ENCODE measurements around the gene NLK. TPM values are rescaled to one million over a fixed set of nuclear protein-coding genes. Genes with fewer than 3 reads are reported as not detected.

Gene NLK
- total and polyA plus RNA-seq, 2 of the 13 experiments (the other 11 are each of a cell fraction or from before 2014, with no cell fraction given): 13.4 to 14.6 TPM

DNA sequence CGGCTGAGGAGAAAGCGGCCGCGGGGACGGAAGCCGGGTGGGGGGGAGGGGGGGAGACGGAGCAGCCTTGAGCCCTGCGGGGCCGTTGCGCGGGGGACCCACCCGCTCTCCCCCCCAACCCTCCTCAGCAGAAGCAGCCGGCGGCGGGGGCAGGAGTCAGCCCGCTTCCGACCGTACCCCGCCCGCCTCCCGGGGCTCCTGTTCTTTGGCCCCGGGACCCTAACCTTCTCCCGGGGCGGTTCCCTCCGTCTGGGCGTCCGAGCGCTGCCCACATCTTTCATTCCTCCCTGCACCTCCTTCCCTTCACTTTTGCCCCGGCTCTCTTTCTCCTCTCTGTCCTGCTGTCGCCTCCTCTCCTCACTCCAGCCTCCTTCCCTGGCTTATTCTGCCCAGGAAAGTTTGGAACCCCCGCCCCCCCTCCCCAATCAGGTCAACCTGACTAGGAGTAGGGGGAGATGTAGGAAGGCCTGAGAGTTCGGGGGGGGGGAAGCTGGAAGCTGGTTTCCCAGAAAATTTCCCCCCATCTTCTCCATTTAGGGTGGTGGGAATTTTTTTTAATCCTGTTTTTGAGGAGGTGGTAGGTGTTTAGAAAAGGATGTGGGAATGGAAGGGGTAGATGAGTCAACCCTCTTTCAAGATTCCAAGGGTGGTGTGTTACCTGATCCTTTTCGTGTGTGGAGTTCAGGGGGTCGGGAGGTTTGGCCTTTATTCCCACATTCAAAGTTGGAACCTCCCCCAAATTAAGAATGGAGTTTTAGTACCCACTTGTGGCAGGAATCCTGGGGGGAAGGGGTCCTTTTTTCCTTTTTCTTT, 427 bp upstream of the NLK start (continued):
- TF ChIP-seq, protein P1, sequence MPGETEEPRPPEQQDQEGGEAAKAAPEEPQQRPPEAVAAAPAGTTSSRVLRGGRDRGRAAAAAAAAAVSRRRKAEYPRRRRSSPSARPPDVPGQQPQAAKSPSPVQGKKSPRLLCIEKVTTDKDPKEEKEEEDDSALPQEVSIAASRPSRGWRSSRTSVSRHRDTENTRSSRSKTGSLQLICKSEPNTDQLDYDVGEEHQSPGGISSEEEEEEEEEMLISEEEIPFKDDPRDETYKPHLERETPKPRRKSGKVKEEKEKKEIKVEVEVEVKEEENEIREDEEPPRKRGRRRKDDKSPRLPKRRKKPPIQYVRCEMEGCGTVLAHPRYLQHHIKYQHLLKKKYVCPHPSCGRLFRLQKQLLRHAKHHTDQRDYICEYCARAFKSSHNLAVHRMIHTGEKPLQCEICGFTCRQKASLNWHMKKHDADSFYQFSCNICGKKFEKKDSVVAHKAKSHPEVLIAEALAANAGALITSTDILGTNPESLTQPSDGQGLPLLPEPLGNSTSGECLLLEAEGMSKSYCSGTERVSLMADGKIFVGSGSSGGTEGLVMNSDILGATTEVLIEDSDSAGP (CRISPR knock-in tag; IDR thresholded peaks at IDR 0.05; ENCODE audit: borderline replicate concordance): no peak
- TF ChIP-seq MAFF (IDR thresholded peaks at IDR 0.05; ENCODE audit: low read depth, low read length) (no peak), SIN3A (IDR thresholded peaks at IDR 0.05; ENCODE audit: borderline replicate concordance, low read depth, low read length) (0 out of 2 replicates have a peak, but pooled peaks have one; percentile 2), CEBPB (IDR thresholded peaks at IDR 0.05; ENCODE audit: borderline replicate concordance, low read depth, low read length) (no peak), HNRNPK (IDR thresholded peaks at IDR 0.05; ENCODE audit: low read depth, low read length, poor library complexity, severe bottlenecking) (peak; percentile 33), ZSCAN31 (CRISPR knock-in tag; IDR thresholded peaks at IDR 0.05; ENCODE audit: low read depth) (no peak), PAF1 (CRISPR knock-in tag; IDR thresholded peaks at IDR 0.05) (no peak), ZFP41 (CRISPR knock-in tag; IDR thresholded peaks at IDR 0.05; ENCODE audit: borderline replicate concordance) (no peak), TARDBP (CRISPR knock-in tag; IDR thresholded peaks at IDR 0.05) (no peak), ZNF883 (CRISPR knock-in tag; IDR thresholded peaks at IDR 0.05; ENCODE audit: not compliant biosample characterization) (no peak), SETDB1 (CRISPR knock-in tag; IDR thresholded peaks at IDR 0.05; ENCODE audit: borderline replicate concordance) (no peak), GZF1 (CRISPR knock-in tag; IDR thresholded peaks at IDR 0.05) (0 out of 2 replicates have a peak, but pooled peaks have one; percentile 13), ZNF607 (CRISPR knock-in tag; IDR thresholded peaks at IDR 0.05; ENCODE audit: borderline replicate concordance) (0 out of 2 replicates have a peak, but pooled peaks have one; percentile 1)
- TF ChIP-seq, protein P2, sequence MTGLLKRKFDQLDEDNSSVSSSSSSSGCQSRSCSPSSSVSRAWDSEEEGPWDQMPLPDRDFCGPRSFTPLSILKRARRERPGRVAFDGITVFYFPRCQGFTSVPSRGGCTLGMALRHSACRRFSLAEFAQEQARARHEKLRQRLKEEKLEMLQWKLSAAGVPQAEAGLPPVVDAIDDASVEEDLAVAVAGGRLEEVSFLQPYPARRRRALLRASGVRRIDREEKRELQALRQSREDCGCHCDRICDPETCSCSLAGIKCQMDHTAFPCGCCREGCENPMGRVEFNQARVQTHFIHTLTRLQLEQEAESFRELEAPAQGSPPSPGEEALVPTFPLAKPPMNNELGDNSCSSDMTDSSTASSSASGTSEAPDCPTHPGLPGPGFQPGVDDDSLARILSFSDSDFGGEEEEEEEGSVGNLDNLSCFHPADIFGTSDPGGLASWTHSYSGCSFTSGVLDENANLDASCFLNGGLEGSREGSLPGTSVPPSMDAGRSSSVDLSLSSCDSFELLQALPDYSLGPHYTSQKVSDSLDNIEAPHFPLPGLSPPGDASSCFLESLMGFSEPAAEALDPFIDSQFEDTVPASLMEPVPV (CRISPR knock-in tag; IDR thresholded peaks at IDR 0.05): 0 out of 2 replicates have a peak, but pooled peaks have one; percentile 8
- TF ChIP-seq, protein P3, sequence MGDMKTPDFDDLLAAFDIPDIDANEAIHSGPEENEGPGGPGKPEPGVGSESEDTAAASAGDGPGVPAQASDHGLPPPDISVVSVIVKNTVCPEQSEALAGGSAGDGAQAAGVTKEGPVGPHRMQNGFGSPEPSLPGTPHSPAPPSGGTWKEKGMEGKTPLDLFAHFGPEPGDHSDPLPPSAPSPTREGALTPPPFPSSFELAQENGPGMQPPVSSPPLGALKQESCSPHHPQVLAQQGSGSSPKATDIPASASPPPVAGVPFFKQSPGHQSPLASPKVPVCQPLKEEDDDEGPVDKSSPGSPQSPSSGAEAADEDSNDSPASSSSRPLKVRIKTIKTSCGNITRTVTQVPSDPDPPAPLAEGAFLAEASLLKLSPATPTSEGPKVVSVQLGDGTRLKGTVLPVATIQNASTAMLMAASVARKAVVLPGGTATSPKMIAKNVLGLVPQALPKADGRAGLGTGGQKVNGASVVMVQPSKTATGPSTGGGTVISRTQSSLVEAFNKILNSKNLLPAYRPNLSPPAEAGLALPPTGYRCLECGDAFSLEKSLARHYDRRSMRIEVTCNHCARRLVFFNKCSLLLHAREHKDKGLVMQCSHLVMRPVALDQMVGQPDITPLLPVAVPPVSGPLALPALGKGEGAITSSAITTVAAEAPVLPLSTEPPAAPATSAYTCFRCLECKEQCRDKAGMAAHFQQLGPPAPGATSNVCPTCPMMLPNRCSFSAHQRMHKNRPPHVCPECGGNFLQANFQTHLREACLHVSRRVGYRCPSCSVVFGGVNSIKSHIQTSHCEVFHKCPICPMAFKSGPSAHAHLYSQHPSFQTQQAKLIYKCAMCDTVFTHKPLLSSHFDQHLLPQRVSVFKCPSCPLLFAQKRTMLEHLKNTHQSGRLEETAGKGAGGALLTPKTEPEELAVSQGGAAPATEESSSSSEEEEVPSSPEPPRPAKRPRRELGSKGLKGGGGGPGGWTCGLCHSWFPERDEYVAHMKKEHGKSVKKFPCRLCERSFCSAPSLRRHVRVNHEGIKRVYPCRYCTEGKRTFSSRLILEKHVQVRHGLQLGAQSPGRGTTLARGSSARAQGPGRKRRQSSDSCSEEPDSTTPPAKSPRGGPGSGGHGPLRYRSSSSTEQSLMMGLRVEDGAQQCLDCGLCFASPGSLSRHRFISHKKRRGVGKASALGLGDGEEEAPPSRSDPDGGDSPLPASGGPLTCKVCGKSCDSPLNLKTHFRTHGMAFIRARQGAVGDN (CRISPR knock-in tag; IDR thresholded peaks at IDR 0.05): peak; percentile 10; the same call in 1 of the 2 replicates
- TF ChIP-seq, protein P4, sequence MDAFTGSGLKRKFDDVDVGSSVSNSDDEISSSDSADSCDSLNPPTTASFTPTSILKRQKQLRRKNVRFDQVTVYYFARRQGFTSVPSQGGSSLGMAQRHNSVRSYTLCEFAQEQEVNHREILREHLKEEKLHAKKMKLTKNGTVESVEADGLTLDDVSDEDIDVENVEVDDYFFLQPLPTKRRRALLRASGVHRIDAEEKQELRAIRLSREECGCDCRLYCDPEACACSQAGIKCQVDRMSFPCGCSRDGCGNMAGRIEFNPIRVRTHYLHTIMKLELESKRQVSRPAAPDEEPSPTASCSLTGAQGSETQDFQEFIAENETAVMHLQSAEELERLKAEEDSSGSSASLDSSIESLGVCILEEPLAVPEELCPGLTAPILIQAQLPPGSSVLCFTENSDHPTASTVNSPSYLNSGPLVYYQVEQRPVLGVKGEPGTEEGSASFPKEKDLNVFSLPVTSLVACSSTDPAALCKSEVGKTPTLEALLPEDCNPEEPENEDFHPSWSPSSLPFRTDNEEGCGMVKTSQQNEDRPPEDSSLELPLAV (CRISPR knock-in tag; conservative IDR thresholded peaks at IDR 0.05; ENCODE audit: low read depth): no peak
